SJCRH30 (cell line): ENCODE results near the gene LAMA3. TPM values are rescaled to one million over a fixed set of nuclear protein-coding genes. Genes with fewer than 3 reads are reported as not detected.

Experiments
- DNase-seq, 2 experiments: peaks; one replicate each; pipeline ENCODE4 v3.0.0-alpha.2; 2015 to 2020
- H3K27ac ChIP-seq: fragments of 250-450 bp; sonication (Bioruptor Pico); 2 replicates; pipeline ENCODE4 v1.5.1; 2020; ENCODE audit warnings: mild to moderate bottlenecking, moderate library complexity
- H3K27me3 ChIP-seq: fragments of 250-450 bp; sonication (Bioruptor Pico); 2 replicates; pipeline ENCODE4 v1.5.1; 2020; ENCODE audit warnings: mild to moderate bottlenecking, moderate library complexity
- H3K36me3 ChIP-seq: fragments of 250-450 bp; sonication (Bioruptor Pico); 2 replicates; pipeline ENCODE4 v1.5.1; 2020; ENCODE audit warnings: mild to moderate bottlenecking, moderate library complexity
- H3K4me1 ChIP-seq: fragments of 250-450 bp; sonication (Bioruptor Pico); 2 replicates; pipeline ENCODE4 v1.5.1; 2020; ENCODE audit warnings: mild to moderate bottlenecking, moderate library complexity
- H3K4me3 ChIP-seq: fragments of 250-450 bp; sonication (Bioruptor Pico); 2 replicates; pipeline ENCODE4 v1.5.1; 2020; ENCODE audit warnings: mild to moderate bottlenecking, moderate library complexity
- H3K9me3 ChIP-seq: fragments of 250-450 bp; sonication (Bioruptor Pico); replicated peaks from 2 replicates; pipeline ENCODE4 v1.5.1; 2020; ENCODE audit warnings: mild to moderate bottlenecking, moderate library complexity
- total RNA-seq: library from RNA; depleted of rRNA; stranded (reverse); fragments of >200 nt; shearing (Covaris generic); gene quantifications from 2 replicates; pipeline ENCODE4 v1.2.3, GENCODE V29; 2014

LAMA3 gene
- total RNA-seq, 1 experiment from 2014 or later, result 0.04 TPM

- Histone ChIP-seq H3K4me3 (peak overlapping the region; percentile 46), H3K27me3 (no peaks in the 10 kb centered on the region), H3K27ac (peak overlapping the region; percentile 76), H3K9me3 (no peaks in the 10 kb centered on the region), H3K4me1 (peaks cover 10% of the 10 kb centered on the region), H3K36me3 (no peaks in the 10 kb centered on the region)
- DNase-seq, result peak; percentile 72 to 80
Measured at GRCh38 chr18:23981369-23981980, 292.2 kb downstream of the LAMA3 start.

- DNase-seq, result peak; percentile 49 to 55
- peak overlapping the region; percentile 76 for H3K27ac ChIP-seq
Measured at GRCh38 chr18:23982155-23983079, 293.2 kb downstream of the LAMA3 start.

GRCh38 chr18:23983112-23983511 is 293.9 kb downstream of the LAMA3 start:
- Histone ChIP-seq H3K27me3 (no peaks in the 10 kb centered on the region), H3K27ac (peak overlapping the region; percentile 76; the same call in 1 of the 2 replicates), H3K4me1 (peaks cover 10% of the 10 kb centered on the region), H3K9me3 (no peaks in the 10 kb centered on the region), H3K4me3 (peak overlapping the region; percentile 46; the same call in 1 of the 2 replicates), H3K36me3 (no peaks in the 10 kb centered on the region)
- DNase-seq, result no peak

More at GRCh38 chr18:23982155-23983079, 293.2 kb downstream of the LAMA3 start:
- H3K27me3 ChIP-seq, result no peaks in the 10 kb centered on the region
- H3K4me3 ChIP-seq, result peak overlapping the region; percentile 46
- no peaks in the 10 kb centered on the region for H3K9me3 ChIP-seq
- H3K36me3 ChIP-seq, result no peaks in the 10 kb centered on the region
- peaks cover 10% of the 10 kb centered on the region for H3K4me1 ChIP-seq

- DNase-seq, result no peak
- Histone ChIP-seq H3K27ac (no peak overlapping the region), H3K36me3 (no peaks in the 10 kb centered on the region), H3K4me1 (peaks cover 2% of the 10 kb centered on the region; the same call in 1 of the 2 replicates), H3K9me3 (no peaks in the 10 kb centered on the region), H3K27me3 (no peaks in the 10 kb centered on the region), H3K4me3 (no peak overlapping the region)
Measured at GRCh38 chr18:23986600-23987359, 297.5 kb downstream of the LAMA3 start.

- Histone ChIP-seq H3K4me1 (peaks cover 13% of the 10 kb centered on the region; the same call in 1 of the 2 replicates), H3K27me3 (no peaks in the 10 kb centered on the region), H3K27ac (no peak overlapping the region), H3K4me3 (no peak overlapping the region), H3K36me3 (no peaks in the 10 kb centered on the region), H3K9me3 (no peaks in the 10 kb centered on the region)
- no peak for DNase-seq
Measured at GRCh38 chr18:23990474-23991410, 301.5 kb downstream of the LAMA3 start.

- H3K27ac ChIP-seq, result peak overlapping the region; percentile 37; the same call in 1 of the 2 replicates
- no peaks in the 10 kb centered on the region for H3K9me3 ChIP-seq
- H3K4me1 ChIP-seq, result peaks cover 13% of the 10 kb centered on the region; the same call in 1 of the 2 replicates
- DNase-seq, result peak; percentile 26 to 27
- H3K27me3 ChIP-seq, result no peaks in the 10 kb centered on the region
- no peak overlapping the region for H3K4me3 ChIP-seq
- H3K36me3 ChIP-seq, result no peaks in the 10 kb centered on the region
Measured at GRCh38 chr18:23992089-23992940, 303.1 kb downstream of the LAMA3 start.

GRCh38 chr18:23992941-23993280 is 303.7 kb downstream of the LAMA3 start:
- Histone ChIP-seq H3K4me3 (no peak overlapping the region), H3K36me3 (no peaks in the 10 kb centered on the region), H3K4me1 (peaks cover 13% of the 10 kb centered on the region; the same call in 1 of the 2 replicates), H3K27me3 (no peaks in the 10 kb centered on the region), H3K27ac (no peak overlapping the region), H3K9me3 (no peaks in the 10 kb centered on the region)
- DNase-seq, result no peak

- H3K9me3 ChIP-seq, result no peaks in the 10 kb centered on the region
- H3K4me3 ChIP-seq, result peak overlapping the region; percentile 26
- H3K4me1 ChIP-seq, result peaks cover 13% of the 10 kb centered on the region; the same call in 1 of the 2 replicates
- H3K27ac ChIP-seq, result peak overlapping the region; percentile 32; the same call in 1 of the 2 replicates
- no peaks in the 10 kb centered on the region for H3K27me3 ChIP-seq
- peak; percentile 76 to 81 for DNase-seq
- H3K36me3 ChIP-seq, result no peaks in the 10 kb centered on the region
Measured at GRCh38 chr18:23994361-23994902, 305.2 kb downstream of the LAMA3 start.

GRCh38 chr18:23995180-23995579 is 305.9 kb downstream of the LAMA3 start:
- no peak for DNase-seq
- Histone ChIP-seq H3K4me1 (peaks cover 13% of the 10 kb centered on the region; the same call in 1 of the 2 replicates), H3K27ac (no peak overlapping the region), H3K36me3 (no peaks in the 10 kb centered on the region), H3K27me3 (no peaks in the 10 kb centered on the region), H3K4me3 (no peak overlapping the region), H3K9me3 (no peaks in the 10 kb centered on the region)

GRCh38 chr18:23998018-23998417 is 308.8 kb downstream of the LAMA3 start:
- Histone ChIP-seq H3K27ac (no peak overlapping the region), H3K4me1 (peaks cover 8% of the 10 kb centered on the region; the same call in 1 of the 2 replicates), H3K27me3 (no peaks in the 10 kb centered on the region), H3K36me3 (no peaks in the 10 kb centered on the region), H3K9me3 (no peaks in the 10 kb centered on the region), H3K4me3 (no peak overlapping the region)
- DNase-seq, result no peak

- Histone ChIP-seq H3K9me3 (no peaks in the 10 kb centered on the region), H3K4me3 (no peak overlapping the region), H3K36me3 (no peaks in the 10 kb centered on the region), H3K27ac (no peak overlapping the region), H3K4me1 (peaks cover 2% of the 10 kb centered on the region; the same call in 1 of the 2 replicates), H3K27me3 (no peaks in the 10 kb centered on the region)
- DNase-seq, result no peak
Measured at GRCh38 chr18:23998820-23999219, 309.6 kb downstream of the LAMA3 start.

- no peaks in the 10 kb centered on the region for H3K36me3 ChIP-seq
- no peaks in the 10 kb centered on the region for H3K27me3 ChIP-seq
- H3K27ac ChIP-seq, result no peak overlapping the region
- DNase-seq, result no peak
- H3K4me1 ChIP-seq, result no peaks in the 10 kb centered on the region
- H3K9me3 ChIP-seq, result no peaks in the 10 kb centered on the region
- no peak overlapping the region for H3K4me3 ChIP-seq
Measured at GRCh38 chr18:24000613-24001490, 311.6 kb downstream of the LAMA3 start.
